H1 (cell line): ENCODE measurements around the gene PRSS48. TPM values are rescaled to one million over a fixed set of nuclear protein-coding genes. Genes with fewer than 3 reads are reported as not detected.

Source experiments
- CTCF ChIA-PET: fragments of 300-600 bp; sonication (Branson Sonifier 250); formaldehyde crosslinking; loops from one replicate; lab custom pipeline; 2021; ENCODE audit not compliant: partially characterized antibody; lab: Charles Lee
- POLR2A ChIA-PET: fragments of 300-600 bp; sonication (Branson Sonifier 250); formaldehyde crosslinking; loops from one replicate; lab custom pipeline; 2021; ENCODE audit warnings: inconsistent platforms; ENCODE audit not compliant: partially characterized antibody; lab: Charles Lee
- DNase-seq, 2 experiments: peaks; one replicate each; pipeline versions ENCODE4 v3.0.0 to v3.0.0-alpha.2; 2010 to 2022; ENCODE audit warnings: low spot score in 2 of 2, low read depth in 1 of 2, mixed read lengths in 1 of 2
- FAIRE-seq: peaks from 2 replicates; lab custom pipeline; 2011; peaks lifted over from hg19 to GRCh38; lab: Jason Lieb, UNC
- H2AFZ ChIP-seq: 2 replicates; pipeline ENCODE4 v1.8.1; 2012; ENCODE audit warnings: low read length, inconsistent platforms
- H2AK5ac ChIP-seq: 2 replicates; pipeline ENCODE4 v1.6.1; 2013; ENCODE audit warnings: low read depth, low read length
- H2BK120ac ChIP-seq: replicated peaks from 2 replicates; pipeline ENCODE3; 2013; ENCODE audit warnings: low read depth, low read length, inconsistent platforms
- H2BK12ac ChIP-seq: 2 replicates; pipeline ENCODE4 v1.6.1; 2013; ENCODE audit warnings: low read depth, low read length
- H2BK15ac ChIP-seq: 2 replicates; pipeline ENCODE4 v1.6.1; 2013; ENCODE audit warnings: low read length
- H2BK20ac ChIP-seq: 2 replicates; pipeline ENCODE4 v1.6.1; 2013; ENCODE audit warnings: low read length
- H2BK5ac ChIP-seq: 2 replicates; pipeline ENCODE4 v1.6.1; 2013; ENCODE audit warnings: low read depth, low read length
- H3K14ac ChIP-seq: 2 replicates; pipeline ENCODE4 v1.6.1; 2013; ENCODE audit warnings: inconsistent platforms; ENCODE audit not compliant: insufficient read length
- H3K18ac ChIP-seq: 2 replicates; pipeline ENCODE4 v1.6.1; 2013; ENCODE audit warnings: low read length; ENCODE audit errors: extremely low read depth
- H3K23ac ChIP-seq: 2 replicates; pipeline ENCODE4 v1.6.1; 2013; ENCODE audit warnings: inconsistent platforms; ENCODE audit not compliant: insufficient read length
- H3K23me2 ChIP-seq: 2 replicates; pipeline ENCODE4 v1.6.1; 2013; ENCODE audit warnings: low read depth, low read length
- H3K27ac ChIP-seq: 2 replicates; pipeline ENCODE4 v1.6.1; 2011; ENCODE audit warnings: low read depth, low read length, inconsistent platforms
- H3K27me3 ChIP-seq, 4 experiments: replicated peaks in 1 of 4; 1 replicate in 1 of 4; 2 replicates in 3 of 4; pipeline versions ENCODE4 v1.6.1 to v1.8.1; 2011 to 2013; ENCODE audit warnings: low read length in 3 of 4, mild to moderate bottlenecking in 3 of 4, inconsistent platforms in 2 of 4, mixed read lengths in 2 of 4, moderate library complexity in 1 of 4; ENCODE audit not compliant: control insufficient read depth in 3 of 4, insufficient read depth in 3 of 4; ENCODE audit errors: extremely low read depth in 1 of 4
- H3K36me3 ChIP-seq, 4 experiments: 2 replicates each; pipeline versions ENCODE4 v1.6.1 to v1.8.1; 2011 to 2013; ENCODE audit warnings: mild to moderate bottlenecking in 4 of 4, low read length in 3 of 4, moderate library complexity in 2 of 4, control low read depth in 1 of 4, inconsistent platforms in 1 of 4; ENCODE audit not compliant: insufficient read depth in 4 of 4, control insufficient read depth in 2 of 4
- H3K4ac ChIP-seq: replicated peaks from 2 replicates; pipeline ENCODE3; 2013; ENCODE audit warnings: low read length, low read depth, mixed read lengths, inconsistent platforms; ENCODE audit not compliant: insufficient read length
- H3K4me1 ChIP-seq, 4 experiments: replicated peaks in 1 of 4; 1 replicate in 1 of 4; 2 replicates in 3 of 4; pipeline versions ENCODE4 v1.6.1 to v1.8.1; 2011 to 2013; ENCODE audit warnings: low read length in 3 of 4, inconsistent platforms in 2 of 4, mixed read lengths in 1 of 4; ENCODE audit not compliant: insufficient read depth in 4 of 4, control insufficient read depth in 3 of 4
- H3K4me2 ChIP-seq, 2 experiments: 2 replicates each; pipeline versions ENCODE4 v1.6.1 to v1.8.1; 2011 to 2013; ENCODE audit warnings: low read depth in 2 of 2, low read length in 2 of 2, control low read depth in 1 of 2, inconsistent platforms in 1 of 2, mild to moderate bottlenecking in 1 of 2; ENCODE audit not compliant: insufficient read depth in 1 of 2
- H3K4me3 ChIP-seq, 4 experiments: fragments of 200-600, 300-600 bp in 1 of 4; sonication (generic), shearing (Covaris generic), sonication (Bioruptor Twin) in 1 of 4; 2 replicates each; pipeline versions ENCODE4 v1.5.1 to v1.8.1; 2011 to 2016; ENCODE audit warnings: low read length in 4 of 4, low read depth in 3 of 4, control low read depth in 2 of 4, inconsistent platforms in 2 of 4, mild to moderate bottlenecking in 2 of 4, mixed read lengths in 1 of 4, moderate library complexity in 1 of 4; ENCODE audit not compliant: insufficient read depth in 2 of 4; ENCODE audit errors: extremely low read depth in 1 of 4
- H3K56ac ChIP-seq: replicated peaks from 2 replicates; pipeline ENCODE3; 2013; ENCODE audit warnings: low read depth, mild to moderate bottlenecking, mixed read lengths, low read length, inconsistent platforms; ENCODE audit not compliant: insufficient read length
- H3K79me1 ChIP-seq: 2 replicates; pipeline ENCODE4 v1.6.1; 2013; ENCODE audit warnings: low read depth, low read length, control low read depth
- H3K79me2 ChIP-seq, 2 experiments: 2 replicates each; pipeline versions ENCODE4 v1.6.1 to v1.8.1; 2012 to 2013; ENCODE audit warnings: low read length in 2 of 2, mild to moderate bottlenecking in 2 of 2, inconsistent platforms in 1 of 2; ENCODE audit not compliant: insufficient read depth in 2 of 2, control insufficient read depth in 1 of 2
- H3K9ac ChIP-seq, 4 experiments: replicated peaks in 1 of 4; 1 replicate in 1 of 4; 2 replicates in 3 of 4; pipeline versions ENCODE4 v1.6.1 to v1.8.1; 2011 to 2013; ENCODE audit warnings: low read depth in 3 of 4, low read length in 3 of 4, control low read depth in 2 of 4, mild to moderate bottlenecking in 2 of 4, moderate library complexity in 2 of 4, inconsistent platforms in 1 of 4; ENCODE audit errors: extremely low read depth in 1 of 4
- H3K9me3 ChIP-seq, 2 experiments: 2 replicates each; pipeline versions ENCODE4 v1.6.1 to v1.8.1; 2012 to 2013; ENCODE audit warnings: mild to moderate bottlenecking in 2 of 2, moderate library complexity in 2 of 2, control low read depth in 1 of 2, inconsistent platforms in 1 of 2, low read depth in 1 of 2, low read length in 1 of 2, mixed read lengths in 1 of 2; ENCODE audit not compliant: insufficient read depth in 2 of 2
- H4K20me1 ChIP-seq, 2 experiments: replicated peaks in 1 of 2; 2 replicates each; pipeline versions ENCODE3 to v1.8.1; 2011 to 2013; ENCODE audit warnings: inconsistent platforms in 2 of 2, low read length in 2 of 2, mild to moderate bottlenecking in 1 of 2; ENCODE audit not compliant: insufficient read depth in 2 of 2, control insufficient read depth in 1 of 2
- H4K5ac ChIP-seq: 2 replicates; pipeline ENCODE4 v1.6.1; 2013; ENCODE audit warnings: low read length, low read depth, mixed read lengths, inconsistent platforms; ENCODE audit not compliant: insufficient read length
- H4K8ac ChIP-seq: 2 replicates; pipeline ENCODE4 v1.8.0; 2013; ENCODE audit warnings: mild to moderate bottlenecking, moderate library complexity, low read length, inconsistent platforms; ENCODE audit not compliant: insufficient read depth; ENCODE audit errors: extremely low read depth
- H4K91ac ChIP-seq: replicated peaks from 2 replicates; pipeline ENCODE3; 2013; ENCODE audit warnings: low read length, mixed read lengths, inconsistent platforms; ENCODE audit not compliant: insufficient read length
- POLR2AphosphoS5 ChIP-seq: IDR thresholded peaks from 2 replicates; pipeline ENCODE4 v1.6.1; 2011; ENCODE audit warnings: low read depth, low read length
- WGBS, 2 experiments: shearing (Covaris generic) in 1 of 2; methylation state at CpG; one replicate each; pipeline versions ENCODE4 v1.1.6 to v1.1.7; 2013 to 2015; ENCODE audit warnings: low lambda C conversion rate in 2 of 2, mixed read lengths in 2 of 2, inconsistent platforms in 1 of 2, low coverage in 1 of 2, missing lambda C conversion rate in 1 of 2; ENCODE audit not compliant: insufficient replicate concordance in 2 of 2, insufficient coverage in 1 of 2, insufficient read length in 1 of 2; ENCODE audit errors: extremely low coverage in 1 of 2, missing lambda C conversion rate in 1 of 2; 5-methylcytosine and 5-hydroxymethylcytosine counted together
- polyA plus RNA-seq, 7 experiments: library from polyadenylated mRNA; depleted of rRNA in 3 of 7; stranded (reverse) in 5 of 7; unstranded in 2 of 7; fragments of >200 nt in 5 of 7; fragments of 200-250 nt in 2 of 7; gene quantifications; 1 replicate in 5 of 7; 2 replicates in 1 of 7; 4 replicates in 1 of 7; pipeline versions ENCODE4 v1.2.1 to v1.2.3, GENCODE V29; 2011 to 2013; ENCODE audit warnings: missing spikeins in 2 of 7, mixed read lengths in 2 of 7
- total RNA-seq: library from RNA; stranded (reverse); fragmentation: NEBNext Ultra II Directional; extraction: Animal tissue kit (Norgen Biotek cat#: 25700); gene quantifications from 2 replicates; pipeline ENCODE4 v1.2.1, GENCODE V29; 2021

PRSS48 gene
- total and polyA plus RNA-seq, 2 of the 8 experiments (the other 6 are each of a cell fraction or from before 2014, with no cell fraction given), result not detected

DNA sequence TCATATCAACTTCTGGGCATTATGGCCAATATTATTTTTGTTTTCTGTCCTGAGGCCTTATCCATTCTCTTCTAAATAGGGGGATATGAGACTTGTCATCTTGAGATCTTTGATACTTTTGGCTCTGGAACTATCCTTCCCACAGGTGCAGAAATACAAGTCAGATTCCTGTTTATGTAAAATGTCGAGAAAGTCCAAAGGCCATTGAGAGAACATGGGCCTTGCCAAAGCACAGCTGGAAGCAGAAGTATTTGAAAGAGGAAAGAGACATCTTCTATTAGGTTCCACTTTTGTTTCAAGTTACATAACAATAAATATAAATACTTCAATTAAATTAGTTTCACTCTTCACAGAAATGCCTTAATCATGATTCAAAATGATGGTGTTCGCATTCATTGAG lies 20.8 kb upstream of the PRSS48 start:
- H3K18ac ChIP-seq, result no peak overlapping the region
- H2BK5ac ChIP-seq, result no peak overlapping the region
- H3K56ac ChIP-seq, result no peak overlapping the region
- H2BK15ac ChIP-seq, result no peak overlapping the region
- H2AK5ac ChIP-seq, result no peak overlapping the region
- peaks cover 0 to 4% of the 10 kb centered on the region in 2 experiments for H4K20me1 ChIP-seq
- H2AFZ ChIP-seq, result no peak overlapping the region
- H3K79me2 ChIP-seq, result peaks cover 0 to 37% of the 10 kb centered on the region in 2 experiments; a peak in 3 of 4 replicates
- no peaks in the 10 kb centered on the region; a peak in 1 of 7 replicates for H3K27me3 ChIP-seq
- H3K4ac ChIP-seq, result no peak overlapping the region
- no peak overlapping the region for H2BK20ac ChIP-seq
- H4K8ac ChIP-seq, result no peak overlapping the region
- H3K23ac ChIP-seq, result no peak overlapping the region
- H4K91ac ChIP-seq, result no peak overlapping the region
- H3K14ac ChIP-seq, result no peak overlapping the region
- H3K9me3 ChIP-seq, result peaks cover 0 to 11% of the 10 kb centered on the region in 2 experiments; a peak in 1 of 4 replicates
- H2BK12ac ChIP-seq, result no peak overlapping the region
- H4K5ac ChIP-seq, result no peak overlapping the region
- peaks cover 0 to 8% (median 3%) of the 10 kb centered on the region in 4 experiments; a peak in 3 of 7 replicates for H3K4me1 ChIP-seq
- CTCF ChIA-PET, result no interaction called here
- H3K4me2 ChIP-seq, result no peak overlapping the region
- H3K79me1 ChIP-seq, result peaks cover 6% of the 10 kb centered on the region
- WGBS, 2 experiments, result 96% methylated on average over 2 of the region's 2 CpGs; no CpG with 5 or more reads in 1 of the 2 experiments
- no peak overlapping the region for H3K4me3 ChIP-seq
- no peak overlapping the region for H3K27ac ChIP-seq
- no peaks in the 10 kb centered on the region for H3K23me2 ChIP-seq
- DNase-seq, result no peak
- POLR2A ChIA-PET, result interaction anchor here (0.6 kb wide), 1 partner anchor 103 kb away, joined by 3 read pairs; no protein-coding TSS in a partner anchor
- no peak for FAIRE-seq
- H3K9ac ChIP-seq, result no peak overlapping the region
- no peak overlapping the region for H2BK120ac ChIP-seq
- H3K36me3 ChIP-seq, result peaks cover 0 to 7% (median 0%) of the 10 kb centered on the region in 4 experiments; a peak in 2 of 8 replicates
- TF ChIP-seq POLR2AphosphoS5, result no peak
